GM23338 (cell line): ENCODE results near the gene CMIP. TPM values are rescaled to one million over a fixed set of nuclear protein-coding genes. Genes with fewer than 3 reads are reported as not detected.
A peak's percentile ranks its signal among the peaks of the same experiment; 100 is the strongest.

Experiments used
- ATAC-seq: fragments of 200-7000 bp; cut with Tn5 transposase; 3 replicates; pipeline ENCODE4 v1.9.1; 2020
- DNase-seq: peaks from one replicate; pipeline ENCODE4 v3.0.0-alpha.2; 2015; ENCODE audit warnings: low spot score
- H2AFZ ChIP-seq: fragments of 200-600 bp; sonication (generic); 2 replicates; pipeline ENCODE4 v1.8.0; 2016; ENCODE audit warnings: antibody characterized with exemption, mild to moderate bottlenecking, moderate library complexity
- H3F3A ChIP-seq: fragments of 200-600 bp; sonication (generic); replicated peaks from 2 replicates; pipeline ENCODE4 v1.8.0; 2017; ENCODE audit warnings: antibody characterized with exemption, mixed run types, low read depth
- H3K27ac ChIP-seq: fragments of 200-600 bp; sonication (generic); 2 replicates; pipeline ENCODE4 v1.6.1; 2016; ENCODE audit warnings: low read depth
- H3K27me3 ChIP-seq: fragments of 200-600 bp; sonication (generic); 2 replicates; pipeline ENCODE4 v1.8.0; 2016; ENCODE audit warnings: mild to moderate bottlenecking, mixed run types, moderate library complexity; ENCODE audit not compliant: insufficient read depth
- H3K36me3 ChIP-seq: fragments of 200-600 bp; sonication (generic); 2 replicates; pipeline ENCODE4 v1.8.0; 2016; ENCODE audit warnings: mild to moderate bottlenecking; ENCODE audit not compliant: insufficient read depth
- H3K4me1 ChIP-seq: fragments of 200-600 bp; sonication (generic); 2 replicates; pipeline ENCODE4 v1.8.0; 2016; ENCODE audit warnings: mild to moderate bottlenecking, moderate library complexity; ENCODE audit not compliant: insufficient read depth
- H3K4me2 ChIP-seq: fragments of 200-600 bp; sonication (generic); 2 replicates; pipeline ENCODE4 v1.7.1; 2017; ENCODE audit warnings: mixed run types
- H3K4me3 ChIP-seq: fragments of 200-600 bp; sonication (generic); 2 replicates; pipeline ENCODE4 v1.6.1; 2016; ENCODE audit warnings: mixed run types
- H3K79me2 ChIP-seq: fragments of 200-600 bp; sonication (generic); replicated peaks from 2 replicates; pipeline ENCODE4 v1.8.0; 2017; ENCODE audit warnings: mild to moderate bottlenecking; ENCODE audit not compliant: insufficient read depth
- H3K9me2 ChIP-seq: fragments of 200-600 bp; sonication (generic); 2 replicates; pipeline ENCODE4 v1.8.0; 2017; ENCODE audit not compliant: insufficient read depth
- H4K20me1 ChIP-seq: fragments of 200-600 bp; sonication (generic); replicated peaks from 2 replicates; pipeline ENCODE4 v1.8.0; 2017; ENCODE audit warnings: mild to moderate bottlenecking; ENCODE audit not compliant: insufficient read depth
- H3K27ac Mint-ChIP-seq: 2 replicates; pipeline ENCODE4 v1.8.0; 2020; ENCODE audit warnings: inconsistent platforms, mild to moderate bottlenecking, moderate library complexity, mixed read lengths
- H3K27me3 Mint-ChIP-seq: 3 replicates; pipeline ENCODE4 v1.8.0; 2022; ENCODE audit warnings: low read depth, mild to moderate bottlenecking, moderate library complexity, mixed read lengths, inconsistent platforms; ENCODE audit not compliant: insufficient read depth, poor library complexity
- H3K36me3 Mint-ChIP-seq: 3 replicates; pipeline ENCODE4 v1.8.0; 2021; ENCODE audit warnings: low read depth, mild to moderate bottlenecking, inconsistent platforms, moderate library complexity, mixed read lengths
- H3K4me1 Mint-ChIP-seq: 3 replicates; pipeline ENCODE4 v1.8.0; 2020; ENCODE audit warnings: mild to moderate bottlenecking, inconsistent platforms, mixed read lengths
- H3K4me3 Mint-ChIP-seq: 3 replicates; pipeline ENCODE4 v1.8.0; 2021; ENCODE audit warnings: moderate library complexity, mild to moderate bottlenecking, inconsistent platforms, mixed read lengths
- H3K9me3 Mint-ChIP-seq: 3 replicates; pipeline ENCODE4 v1.8.0; 2020; ENCODE audit warnings: moderate library complexity, mild to moderate bottlenecking, inconsistent platforms, mixed read lengths
- CTCF ChIP-seq, 2 experiments: fragments of 200-600 bp in 1 of 2; sonication (generic) in 1 of 2; conservative IDR thresholded peaks; 2 replicates each; pipeline versions ENCODE4 v1.5.1 to v1.6.1; 2016 to 2017; ENCODE audit warnings: antibody characterized with exemption in 2 of 2, low read depth in 2 of 2, mild to moderate bottlenecking in 2 of 2, moderate library complexity in 1 of 2
- ETS1 ChIP-seq: IDR thresholded peaks from 2 replicates; pipeline ENCODE4 v1.6.1; 2016; ENCODE audit warnings: antibody characterized with exemption
- EZH2phosphoT487 ChIP-seq: fragments of 200-600 bp; sonication (generic); IDR thresholded peaks from one replicate; pipeline ENCODE4 v1.8.1; 2018; ENCODE audit warnings: antibody characterized with exemption; ENCODE audit not compliant: unreplicated experiment
- JUNB ChIP-seq: IDR thresholded peaks from one replicate; pipeline ENCODE4 v1.6.1; 2016; ENCODE audit warnings: antibody characterized with exemption; ENCODE audit not compliant: unreplicated experiment
- POLR2AphosphoS5 ChIP-seq: IDR thresholded peaks from 2 replicates; pipeline ENCODE4 v1.6.1; 2016; ENCODE audit warnings: antibody characterized with exemption, low read depth
- REST ChIP-seq: IDR thresholded peaks from one replicate; pipeline ENCODE4 v1.6.1; 2018; ENCODE audit warnings: antibody characterized with exemption; ENCODE audit not compliant: unreplicated experiment
- ZNF114 ChIP-seq: fragments of 250-450 bp; sonication (Bioruptor Pico); IDR thresholded peaks from 2 replicates; pipeline ENCODE4 v1.5.0; 2020; ENCODE audit warnings: mild to moderate bottlenecking, moderate library complexity
- ZNF331 ChIP-seq: fragments of 250-450 bp; sonication (Bioruptor Pico); IDR thresholded peaks from 2 replicates; pipeline ENCODE4 v1.5.0; 2020; ENCODE audit warnings: low read depth, mild to moderate bottlenecking, moderate library complexity
- polyA plus RNA-seq: library from polyadenylated mRNA; unstranded; fragments of >200 nt; fragmentation: Nextera tagmentation; extraction: Ambion mirVana; gene quantifications from 2 replicates; pipeline ENCODE4 v1.2.1, GENCODE V29; 2016
- total RNA-seq: library from RNA; depleted of rRNA; stranded (reverse); fragments of >200 nt; shearing (Covaris generic); gene quantifications from 2 replicates; pipeline ENCODE4 v1.2.3, GENCODE V29; 2014

Gene CMIP
- total and polyA plus RNA-seq, 2 experiments from 2014 or later = 9.5 to 62.3 TPM

- Mint-ChIP-seq H3K36me3 (peaks cover 2% of the 10 kb centered on the region; the same call in 1 of the 3 replicates), H3K4me1 (peaks cover 17% of the 10 kb centered on the region), H3K27me3 (peaks cover 7% of the 10 kb centered on the region), H3K4me3 (no peak overlapping the region), H3K27ac (no peak overlapping the region), H3K9me3 (no peaks in the 10 kb centered on the region)
- H3F3A ChIP-seq = no peaks in the 10 kb centered on the region
- H3K27me3 ChIP-seq = no peaks in the 10 kb centered on the region
- peaks cover 100% of the 10 kb centered on the region for H3K79me2 ChIP-seq
- H3K4me1 ChIP-seq = peaks cover 5% of the 10 kb centered on the region; the same call in 1 of the 2 replicates
- DNase-seq = no peak
- no peak for ATAC-seq
- H2AFZ ChIP-seq = no peak overlapping the region
- no peak overlapping the region for H3K4me3 ChIP-seq
- H3K9me2 ChIP-seq = no peaks in the 10 kb centered on the region
- TF ChIP-seq EZH2phosphoT487 = no peak
- no peak for TF ChIP-seq JUNB
- no peak overlapping the region for H3K27ac ChIP-seq
- no peaks in the 10 kb centered on the region for H3K36me3 ChIP-seq
- peaks cover 78% of the 10 kb centered on the region for H4K20me1 ChIP-seq
- H3K4me2 ChIP-seq = no peak overlapping the region
These were observed 19.7 kb downstream of the CMIP start for GRCh38 chr16:81464279-81464678.

GRCh38 chr16:81465375-81465943, 20.9 kb downstream of the CMIP start:
- Histone ChIP-seq H3K27me3 (no peaks in the 10 kb centered on the region), H3K36me3 (no peaks in the 10 kb centered on the region), H3F3A (0 out of 2 replicates have a peak, but pooled peaks cover 6% of the 10 kb centered on the region), H3K4me1 (peaks cover 5% of the 10 kb centered on the region; the same call in 1 of the 2 replicates), H3K4me3 (no peak overlapping the region), H4K20me1 (peaks cover 82% of the 10 kb centered on the region), H3K79me2 (peaks cover 100% of the 10 kb centered on the region), H3K9me2 (no peaks in the 10 kb centered on the region), H2AFZ (no peak overlapping the region), H3K4me2 (no peak overlapping the region), H3K27ac (0 out of 2 replicates have a peak overlapping the region, but pooled peaks have one; percentile 26)
- Mint-ChIP-seq H3K9me3 (no peaks in the 10 kb centered on the region), H3K4me1 (peaks cover 20% of the 10 kb centered on the region), H3K27me3 (peaks cover 6% of the 10 kb centered on the region), H3K36me3 (peaks cover 2% of the 10 kb centered on the region; the same call in 2 of the 3 replicates), H3K27ac (peak overlapping the region; percentile 67; the same call in 1 of the 2 replicates), H3K4me3 (no peak overlapping the region)
- TF ChIP-seq ZNF114 (CRISPR knock-in tag) (no peak), CTCF (conservative IDR thresholded peaks at IDR 0.05; ENCODE audit: low read depth in 2 of 2) (no peak), ZNF331 (CRISPR knock-in tag) (no peak), ETS1 (no peak), POLR2AphosphoS5 (no peak), REST (no peak)
- no peak for ATAC-seq
- DNase-seq = no peak
